ENCODE measurements around the gene TUBGCP5.
"Not testable (repeated sequence)": the region's sequence is repeated elsewhere in the genome, so short reads cannot be mapped to it uniquely, and the experiment has no call there.

Gene TUBGCP5

GRCh38 chr15:23013681-23014080 is 25.7 kb downstream of the TUBGCP5 start:
- no peak overlapping the region for H3K4me3 ChIP-seq (replicated peaks; ENCODE audit: low read depth, low read length)
- no peak for DNase-seq (ENCODE audit: low read depth)
- no peak for TF ChIP-seq CTCF (IDR thresholded peaks at IDR 0.05; ENCODE audit: low read length, missing control alignments)

GRCh38 chr15:23012616-23013015 is 26.8 kb downstream of the TUBGCP5 start:
- DNase-seq (ENCODE audit: low read depth); H3K4me3 ChIP-seq (replicated peaks; ENCODE audit: low read depth, low read length): not testable (repeated sequence)

GRCh38 chr15:23003736-23004135 is 35.6 kb downstream of the TUBGCP5 start:
- no peak for DNase-seq (ENCODE audit: low read depth)
- TF ChIP-seq CTCF (IDR thresholded peaks at IDR 0.05; ENCODE audit: low read length, missing control alignments), result no peak
- no peak overlapping the region for H3K4me3 ChIP-seq (replicated peaks; ENCODE audit: low read depth, low read length)

GRCh38 chr15:23002920-23003319 is 36.4 kb downstream of the TUBGCP5 start:
- DNase-seq (ENCODE audit: low read depth), result no peak
- no peak overlapping the region for H3K4me3 ChIP-seq (replicated peaks; ENCODE audit: low read depth, low read length)
- no peak for TF ChIP-seq CTCF (IDR thresholded peaks at IDR 0.05; ENCODE audit: low read length, missing control alignments)

- no peak for TF ChIP-seq CTCF (IDR thresholded peaks at IDR 0.05; ENCODE audit: low read length, missing control alignments)
- H3K4me3 ChIP-seq (replicated peaks; ENCODE audit: low read depth, low read length), result no peak overlapping the region
- DNase-seq (ENCODE audit: low read depth), result no peak
Observed at GRCh38 chr15:22995795-22996194, 43.6 kb downstream of the TUBGCP5 start.

- no peak for DNase-seq (ENCODE audit: low read depth)
- no peak for TF ChIP-seq CTCF (IDR thresholded peaks at IDR 0.05; ENCODE audit: low read length, missing control alignments)
- H3K4me3 ChIP-seq (replicated peaks; ENCODE audit: low read depth, low read length), result no peak overlapping the region
Observed at GRCh38 chr15:22992024-22992326, 47.4 kb downstream of the TUBGCP5 start.

- H3K4me3 ChIP-seq (replicated peaks; ENCODE audit: low read depth, low read length), result no peak overlapping the region
- TF ChIP-seq CTCF (IDR thresholded peaks at IDR 0.05; ENCODE audit: low read length, missing control alignments), result no peak
- no peak for DNase-seq (ENCODE audit: low read depth)
Observed at GRCh38 chr15:22989576-22990477, 49.5 kb downstream of the TUBGCP5 start.
